DOHH2 (cell line): ENCODE measurements around the gene RS1.

Source experiments
- CTCF ChIP-seq: fragments of 200-600 bp; sonication (generic); IDR thresholded peaks from one replicate; pipeline ENCODE4 v1.5.1; 2014; ENCODE audit warnings: antibody characterized with exemption, mild to moderate bottlenecking, low read depth, low read length; ENCODE audit not compliant: poor library complexity, severe bottlenecking
- EZH2phosphoT487 ChIP-seq: fragments of 200-600 bp; sonication (generic); IDR thresholded peaks from 2 replicates; pipeline ENCODE4 v1.6.1; 2017; ENCODE audit warnings: borderline replicate concordance, mild to moderate bottlenecking, antibody characterized with exemption, low read length, moderate library complexity, mixed read lengths

- TF ChIP-seq CTCF = no peak
- TF ChIP-seq EZH2phosphoT487 = no peak
Observed at GRCh38 chrX:18687856-18688495, 16.1 kb upstream of the RS1 start.
